Liver (tissue), 9 donors: ENCODE data around the gene DEGS2. TPM values are rescaled to one million over a fixed set of nuclear protein-coding genes. Genes with fewer than 3 reads are reported as not detected.

Experiments used
- DNase-seq: peaks from one replicate; pipeline ENCODE4 v3.0.0-alpha.2; 2017; ENCODE audit warnings: low spot score
- H3K27ac ChIP-seq, 2 donors: one replicate each; pipeline ENCODE4 v1.7.0; 2013; ENCODE audit warnings: inconsistent platforms in 2 of 2, low read length in 2 of 2, control low read depth in 1 of 2, low read depth in 1 of 2, mild to moderate bottlenecking in 1 of 2
- H3K27me3 ChIP-seq, 4 donors: one replicate each; pipeline versions ENCODE4 v1.6.1 to v1.7.0; 2013; ENCODE audit warnings: low read length in 3 of 4, inconsistent platforms in 1 of 4, mild to moderate bottlenecking in 1 of 4, moderate library complexity in 1 of 4; ENCODE audit not compliant: control insufficient read depth in 4 of 4, insufficient read depth in 4 of 4
- H3K36me3 ChIP-seq, 4 donors: one replicate each; pipeline versions ENCODE4 v1.6.1 to v1.7.0; 2013; ENCODE audit warnings: low read length in 3 of 4, mild to moderate bottlenecking in 3 of 4, low read depth in 1 of 4, moderate library complexity in 1 of 4; ENCODE audit not compliant: control insufficient read depth in 4 of 4, insufficient read depth in 3 of 4
- H3K4me1 ChIP-seq, 4 donors: one replicate each; pipeline versions ENCODE4 v1.6.1 to v1.7.0; 2013; ENCODE audit warnings: low read length in 3 of 4, mild to moderate bottlenecking in 3 of 4, moderate library complexity in 1 of 4; ENCODE audit not compliant: control insufficient read depth in 4 of 4, insufficient read depth in 4 of 4
- H3K4me3 ChIP-seq, 3 donors: one replicate each; pipeline versions ENCODE4 v1.6.1 to v1.7.0; 2013; ENCODE audit warnings: low read length in 3 of 3, control low read depth in 1 of 3, low read depth in 1 of 3, mild to moderate bottlenecking in 1 of 3
- H3K9ac ChIP-seq, 2 donors: one replicate each; pipeline ENCODE4 v1.7.0; 2013; ENCODE audit warnings: low read length in 2 of 2, mild to moderate bottlenecking in 2 of 2, moderate library complexity in 2 of 2, control low read depth in 1 of 2, low read depth in 1 of 2
- H3K9me3 ChIP-seq, 4 donors: one replicate each; pipeline versions ENCODE4 v1.6.1 to v1.7.0; 2013; ENCODE audit warnings: low read length in 3 of 4; ENCODE audit not compliant: control insufficient read depth in 4 of 4
- ATF3 ChIP-seq: IDR thresholded peaks from 2 replicates; pipeline ENCODE4 v1.6.1; 2016; ENCODE audit warnings: antibody characterized with exemption
- CTCF ChIP-seq: fragments of 150-350 bp; IDR thresholded peaks from 2 replicates; pipeline ENCODE4 v1.5.1; 2017; ENCODE audit warnings: improper control_type of control experiment, low read depth, low read length; ENCODE audit not compliant: missing input control
- EGR1 ChIP-seq, 2 donors: IDR thresholded peaks; 2 replicates each; pipeline ENCODE4 v1.6.1; 2016 to 2018; ENCODE audit warnings: antibody characterized with exemption in 2 of 2, low read depth in 2 of 2
- FOXA1 ChIP-seq: IDR thresholded peaks from 2 replicates; pipeline ENCODE4 v1.6.1; 2016; ENCODE audit warnings: antibody characterized with exemption
- GABPA ChIP-seq, 2 donors: IDR thresholded peaks in 1 of 2; conservative IDR thresholded peaks in 1 of 2; 2 replicates each; pipeline ENCODE4 v1.6.1; 2016; ENCODE audit warnings: antibody characterized with exemption in 2 of 2, mild to moderate bottlenecking in 1 of 2, moderate library complexity in 1 of 2
- HNF4G ChIP-seq: IDR thresholded peaks from 2 replicates; pipeline ENCODE4 v1.6.1; 2016; ENCODE audit warnings: antibody characterized with exemption
- JUND ChIP-seq, 2 donors: IDR thresholded peaks; 2 replicates each; pipeline ENCODE4 v1.6.1; 2016; ENCODE audit warnings: antibody characterized with exemption in 2 of 2
- NR2F2 ChIP-seq: IDR thresholded peaks from 2 replicates; pipeline ENCODE4 v1.6.1; 2016; ENCODE audit warnings: antibody characterized with exemption
- RAD21 ChIP-seq, 2 donors: IDR thresholded peaks; 2 replicates each; pipeline ENCODE4 v1.6.1; 2016; ENCODE audit warnings: antibody characterized with exemption in 2 of 2, mild to moderate bottlenecking in 2 of 2
- REST ChIP-seq: IDR thresholded peaks from 2 replicates; pipeline ENCODE4 v1.6.1; 2016; ENCODE audit warnings: antibody characterized with exemption, mild to moderate bottlenecking
- RXRA ChIP-seq, 2 donors: IDR thresholded peaks; 2 replicates each; pipeline ENCODE4 v1.6.1; 2017 to 2018; ENCODE audit warnings: antibody characterized with exemption in 2 of 2, mild to moderate bottlenecking in 1 of 2
- SP1 ChIP-seq: IDR thresholded peaks from 2 replicates; pipeline ENCODE4 v1.6.1; 2018; ENCODE audit warnings: antibody characterized with exemption, mild to moderate bottlenecking
- YY1 ChIP-seq: IDR thresholded peaks from 2 replicates; pipeline ENCODE4 v1.6.1; 2016; ENCODE audit warnings: antibody characterized with exemption, mild to moderate bottlenecking
- WGBS: extraction: QIAGEN DNeasy Blood & Tissue Kit; methylation state at CpG from one replicate; pipeline ENCODE4 v1.1.7; 2013; 5-methylcytosine and 5-hydroxymethylcytosine counted together
- polyA plus RNA-seq, 2 donors: library from polyadenylated mRNA; stranded (reverse) in 1 of 2; unstranded in 1 of 2; fragments of 200-250 nt in 1 of 2; fragments of >200 nt in 1 of 2; fragmentation: Nextera tagmentation in 1 of 2; extraction: Ambion mirVana in 1 of 2; gene quantifications; one replicate each; pipeline versions ENCODE4 v1.2.1 to v1.2.3, GENCODE V29; 2013 to 2015
- total RNA-seq, 2 donors: library from RNA; depleted of rRNA; stranded (reverse); fragments of >200 nt; gene quantifications; one replicate each; pipeline ENCODE4 v1.2.3, GENCODE V29; 2014
- TF ChIP-seq, protein P1 (sequence below): IDR thresholded peaks from 2 replicates; pipeline ENCODE4 v1.6.1; 2016; ENCODE audit warnings: antibody characterized with exemption
- TF ChIP-seq, protein P2 (sequence below): IDR thresholded peaks from 2 replicates; pipeline ENCODE4 v1.6.1; 2016; ENCODE audit warnings: antibody characterized with exemption
- donor health status: healthy.
- donor health status: healthy.
- donor health status: healthy.
- donor health status: healthy.
- donor health status: healthy.

The DEGS2 gene
- total and polyA plus RNA-seq, 4 donors = 0.13 to 0.42 (median 0.27) TPM

DNA sequence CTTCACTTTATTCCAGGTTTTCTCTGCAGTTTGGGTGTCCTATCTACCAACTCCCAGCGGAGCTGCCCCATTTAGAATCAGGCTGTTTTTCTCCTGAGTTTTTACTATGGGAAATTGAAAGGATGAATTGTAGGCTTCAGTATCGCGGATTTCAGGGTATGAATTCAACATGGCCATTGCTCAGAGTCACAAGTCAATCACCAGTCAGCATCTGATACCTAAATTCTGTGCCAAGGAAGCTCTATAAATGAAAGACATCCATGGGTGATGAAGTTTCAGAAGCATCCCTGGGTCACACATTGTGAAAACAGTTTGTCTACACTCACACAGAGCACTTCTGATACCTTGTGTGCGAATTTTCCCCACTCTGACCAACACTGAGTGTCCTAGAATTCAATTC, 43.7 kb upstream of the DEGS2 start:
- no peaks in the 10 kb centered on the region for H3K9me3 ChIP-seq
- 95% methylated on average over 4 of the region's 4 CpGs for WGBS
- H3K4me1 ChIP-seq = peaks cover 5 to 12% (median 6%) of the 10 kb centered on the region in 4 donors
- no peak overlapping the region for H3K27ac ChIP-seq
- H3K9ac ChIP-seq = no peak overlapping the region
- no peak for DNase-seq
- no peak for TF ChIP-seq SP1
- TF ChIP-seq, protein P1, sequence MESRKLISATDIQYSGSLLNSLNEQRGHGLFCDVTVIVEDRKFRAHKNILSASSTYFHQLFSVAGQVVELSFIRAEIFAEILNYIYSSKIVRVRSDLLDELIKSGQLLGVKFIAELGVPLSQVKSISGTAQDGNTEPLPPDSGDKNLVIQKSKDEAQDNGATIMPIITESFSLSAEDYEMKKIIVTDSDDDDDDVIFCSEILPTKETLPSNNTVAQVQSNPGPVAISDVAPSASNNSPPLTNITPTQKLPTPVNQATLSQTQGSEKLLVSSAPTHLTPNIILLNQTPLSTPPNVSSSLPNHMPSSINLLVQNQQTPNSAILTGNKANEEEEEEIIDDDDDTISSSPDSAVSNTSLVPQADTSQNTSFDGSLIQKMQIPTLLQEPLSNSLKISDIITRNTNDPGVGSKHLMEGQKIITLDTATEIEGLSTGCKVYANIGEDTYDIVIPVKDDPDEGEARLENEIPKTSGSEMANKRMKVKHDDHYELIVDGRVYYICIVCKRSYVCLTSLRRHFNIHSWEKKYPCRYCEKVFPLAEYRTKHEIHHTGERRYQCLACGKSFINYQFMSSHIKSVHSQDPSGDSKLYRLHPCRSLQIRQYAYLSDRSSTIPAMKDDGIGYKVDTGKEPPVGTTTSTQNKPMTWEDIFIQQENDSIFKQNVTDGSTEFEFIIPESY = no peak
- H3K36me3 ChIP-seq = no peaks in the 10 kb centered on the region
- H3K27me3 ChIP-seq = no peaks in the 10 kb centered on the region
- H3K4me3 ChIP-seq = no peak overlapping the region

DNA sequence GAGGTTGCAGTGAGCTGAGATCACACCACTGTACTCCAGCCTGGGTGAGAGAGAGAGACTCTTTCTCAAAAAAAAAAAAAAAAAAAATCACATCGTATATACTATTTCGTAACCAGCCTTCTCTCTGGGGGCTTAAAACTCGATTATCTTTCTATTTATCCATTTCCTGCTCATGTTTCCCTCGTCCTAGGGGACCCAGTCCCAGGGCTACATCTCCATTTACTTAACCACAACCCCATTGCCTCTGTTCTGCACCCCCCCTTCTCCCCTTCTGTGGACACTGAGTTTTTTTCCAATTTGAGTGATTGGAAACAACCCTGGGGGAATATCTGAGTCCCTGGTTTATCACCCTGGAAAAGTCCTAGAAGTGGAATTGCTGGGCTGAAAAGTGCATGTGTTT, 43.3 kb upstream of the DEGS2 start:
- Histone ChIP-seq H3K27ac (no peak overlapping the region), H3K4me1 (peaks cover 5 to 12% (median 6%) of the 10 kb centered on the region in 4 donors), H3K36me3 (no peaks in the 10 kb centered on the region), H3K9me3 (no peaks in the 10 kb centered on the region), H3K27me3 (no peaks in the 10 kb centered on the region), H3K4me3 (no peak overlapping the region), H3K9ac (no peak overlapping the region)
- WGBS = 76% methylated on average over 4 of the region's 4 CpGs
- DNase-seq = no peak
- TF ChIP-seq FOXA1 (no peak), JUND (IDR thresholded peaks at IDR 0.05) (no peak)

DNA sequence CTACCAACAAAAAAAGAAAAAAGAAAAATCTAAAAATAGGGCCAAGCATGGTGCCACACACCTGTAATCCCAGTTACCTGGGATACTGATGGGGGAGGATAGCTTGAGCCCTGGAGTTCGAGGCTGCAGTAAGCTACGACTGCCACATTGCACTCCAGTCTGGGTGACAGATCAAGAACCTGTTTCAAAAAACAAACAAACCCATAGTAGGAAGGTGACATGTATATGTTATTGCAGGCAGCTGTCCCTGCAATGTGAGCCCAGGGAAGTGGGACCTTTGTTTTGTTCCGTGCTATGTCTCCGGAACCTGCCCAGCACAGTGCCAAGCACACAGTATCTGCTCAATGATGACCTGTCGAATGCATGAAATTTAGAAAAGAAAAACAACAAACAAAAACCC, 42.3 kb upstream of the DEGS2 start:
- no peaks in the 10 kb centered on the region for H3K27me3 ChIP-seq
- H3K4me1 ChIP-seq = peaks cover 5 to 12% (median 6%) of the 10 kb centered on the region in 4 donors
- TF ChIP-seq SP1 = no peak
- TF ChIP-seq JUND (IDR thresholded peaks at IDR 0.05) = no peak
- TF ChIP-seq EGR1 (IDR thresholded peaks at IDR 0.05; ENCODE audit: low read depth in 2 of 2) = no peak
- TF ChIP-seq GABPA (IDR thresholded peaks at IDR 0.05 in 1 of 2, conservative IDR thresholded peaks at IDR 0.05 in 1 of 2) = no peak
- no peak overlapping the region for H3K27ac ChIP-seq
- H3K4me3 ChIP-seq = no peak overlapping the region
- H3K36me3 ChIP-seq = no peaks in the 10 kb centered on the region
- no peaks in the 10 kb centered on the region for H3K9me3 ChIP-seq
- H3K9ac ChIP-seq = no peak overlapping the region
- WGBS = 89% methylated on average over 5 of the region's 5 CpGs
- DNase-seq = no peak

- H3K27ac ChIP-seq = no peak overlapping the region
- H3K36me3 ChIP-seq = no peaks in the 10 kb centered on the region
- WGBS = 95% methylated on average over 3 of the region's 3 CpGs
- no peaks in the 10 kb centered on the region for H3K9me3 ChIP-seq
- DNase-seq = no peak
- no peaks in the 10 kb centered on the region for H3K27me3 ChIP-seq
- H3K4me3 ChIP-seq = no peak overlapping the region
- peaks cover 5 to 12% (median 5%) of the 10 kb centered on the region in 4 donors for H3K4me1 ChIP-seq
- H3K9ac ChIP-seq = no peak overlapping the region
- TF ChIP-seq JUND (IDR thresholded peaks at IDR 0.05) = no peak
- TF ChIP-seq HNF4G = no peak
- TF ChIP-seq, protein P2, sequence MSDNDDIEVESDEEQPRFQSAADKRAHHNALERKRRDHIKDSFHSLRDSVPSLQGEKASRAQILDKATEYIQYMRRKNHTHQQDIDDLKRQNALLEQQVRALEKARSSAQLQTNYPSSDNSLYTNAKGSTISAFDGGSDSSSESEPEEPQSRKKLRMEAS = no peak
- TF ChIP-seq YY1 = no peak
- TF ChIP-seq CTCF = no peak
- TF ChIP-seq RXRA (IDR thresholded peaks at IDR 0.05) = no peak
- no peak for TF ChIP-seq REST
- TF ChIP-seq FOXA1 = no peak
- TF ChIP-seq RAD21 (IDR thresholded peaks at IDR 0.05) = no peak
- TF ChIP-seq SP1 = no peak
- TF ChIP-seq NR2F2 = no peak
- TF ChIP-seq ATF3 = no peak
Measured at GRCh38 chr14:100200311-100200710, 40.9 kb upstream of the DEGS2 start.
